HG02678 (cell line): ENCODE results near the gene TELO2.
A peak's percentile ranks its signal among the peaks of the same experiment; 100 is the strongest.

Experiments used
- ATAC-seq: cut with Tn5 transposase; IDR thresholded peaks from one replicate; pipeline ENCODE4 v1.9.1; 2021; ENCODE audit warnings: mild to moderate bottlenecking, moderate library complexity; ENCODE audit not compliant: unreplicated experiment

TELO2 gene

DNA sequence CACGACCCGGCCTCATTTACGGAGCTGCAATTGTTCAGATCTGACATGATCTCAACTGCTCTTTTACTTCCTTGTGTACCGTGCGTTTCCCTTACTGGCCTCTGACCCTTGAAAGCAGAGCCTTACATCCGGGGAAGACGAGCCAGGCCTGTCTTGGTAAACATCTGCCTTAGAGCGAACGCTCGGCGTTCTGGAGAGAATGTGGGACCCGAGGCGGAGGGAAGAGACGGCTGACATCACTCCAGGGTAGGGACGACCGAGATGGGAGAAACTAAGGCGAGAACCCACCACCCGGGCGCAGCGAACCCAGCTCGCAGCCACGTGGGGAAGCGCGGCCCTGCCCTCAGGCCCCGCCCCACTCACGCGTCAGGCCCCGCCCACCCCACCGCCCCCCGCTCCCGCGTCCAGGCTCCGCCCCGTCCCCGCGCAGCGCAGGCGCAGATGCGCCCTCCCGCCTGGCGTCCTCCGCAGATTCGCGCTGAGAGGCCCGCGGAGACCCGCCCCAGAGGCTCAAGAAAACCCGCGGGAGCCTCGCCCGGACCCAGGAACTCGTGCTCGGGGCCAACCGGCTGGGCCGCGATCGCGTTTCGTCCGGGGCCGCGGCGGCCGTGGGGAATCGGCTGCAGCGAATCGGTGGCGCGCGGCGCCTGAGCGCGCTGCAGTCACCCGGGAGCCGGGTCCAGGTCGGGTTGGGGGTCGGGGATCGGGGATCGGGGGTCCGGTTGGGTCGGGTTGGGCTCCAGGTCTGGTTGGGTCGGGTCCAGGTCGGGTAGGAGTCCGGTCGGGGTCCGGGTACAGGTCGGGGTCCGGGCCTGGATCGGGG is at the start of gene TELO2:
TSS of gene TELO2 (plus strand) at position 438 of the 823 bp plus-strand sequence. CDS start 922 bp downstream, outside the sequence.
- ATAC-seq = peak; percentile 76

DNA sequence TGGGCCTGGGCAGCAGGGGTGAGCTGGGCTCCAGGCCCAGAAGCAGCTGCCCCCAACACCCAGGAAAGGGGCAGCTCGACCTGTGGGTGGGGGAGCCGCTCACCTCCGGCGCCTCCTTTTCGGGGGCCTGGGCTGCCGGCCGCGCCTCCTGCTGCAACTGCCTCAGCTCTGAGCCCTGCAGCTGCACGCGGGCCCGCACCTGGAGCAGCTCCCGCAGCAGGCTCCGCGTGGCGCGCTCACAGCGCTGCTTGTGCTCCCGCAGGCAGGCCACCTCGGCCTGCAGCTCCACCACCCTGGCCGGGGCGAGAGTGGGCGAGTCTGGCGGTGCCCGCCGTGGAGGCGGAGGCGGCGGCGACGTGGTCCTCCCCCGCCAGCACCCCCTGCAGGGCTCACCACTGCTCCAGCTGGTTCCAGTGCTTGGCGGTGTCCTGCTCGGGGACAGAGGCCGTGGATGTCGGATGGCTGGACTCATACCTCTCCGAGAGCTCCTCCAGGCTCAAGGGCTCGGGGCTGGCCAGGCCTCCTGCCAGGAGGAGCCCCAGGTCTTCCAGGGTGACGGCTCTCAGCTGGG is 49.7 kb upstream of the TELO2 start:
- no peak for ATAC-seq

DNA sequence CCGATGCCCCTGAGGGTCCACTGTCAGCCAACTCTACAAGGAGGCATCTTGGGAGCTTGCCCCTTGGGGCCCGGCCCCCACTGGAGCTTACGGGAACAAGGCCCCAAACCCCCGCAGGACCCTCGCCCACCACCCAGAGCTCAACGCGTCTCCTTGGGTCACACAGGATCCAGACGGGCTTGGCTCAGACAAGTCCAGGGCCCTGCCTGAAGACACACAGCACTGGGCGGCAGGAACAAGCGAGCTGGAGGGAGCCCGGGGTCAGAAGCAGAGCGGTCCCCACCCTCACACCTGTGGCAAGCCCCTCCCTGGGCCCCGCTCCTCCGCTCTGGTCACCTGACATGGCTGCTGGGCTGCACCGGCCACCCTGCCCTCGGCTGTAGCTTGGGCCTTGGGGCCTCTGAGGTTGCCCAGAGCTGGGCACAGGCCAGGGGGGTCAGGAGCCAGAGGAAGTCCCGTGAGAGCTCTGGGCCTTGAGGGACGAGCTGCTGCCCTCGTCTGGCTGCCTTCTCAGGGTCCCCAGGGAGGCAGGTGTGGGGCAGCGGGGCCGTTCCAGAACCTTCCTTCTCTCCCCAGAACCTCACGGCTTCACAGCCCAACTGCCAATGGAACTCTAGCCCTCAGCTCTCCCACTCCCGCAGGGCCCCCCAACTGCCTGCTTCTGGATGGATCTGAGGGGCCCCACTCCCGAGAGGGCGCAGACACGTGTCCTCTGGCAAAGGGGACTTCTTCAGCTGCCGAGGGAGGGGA is 49.0 kb upstream of the TELO2 start, which contains the start of gene CCDC154:
TSS of gene CCDC154 (minus strand) at position 577 of the 750 bp plus-strand sequence. CDS start at position 343, 234 bp downstream.
- ATAC-seq = no peak

DNA sequence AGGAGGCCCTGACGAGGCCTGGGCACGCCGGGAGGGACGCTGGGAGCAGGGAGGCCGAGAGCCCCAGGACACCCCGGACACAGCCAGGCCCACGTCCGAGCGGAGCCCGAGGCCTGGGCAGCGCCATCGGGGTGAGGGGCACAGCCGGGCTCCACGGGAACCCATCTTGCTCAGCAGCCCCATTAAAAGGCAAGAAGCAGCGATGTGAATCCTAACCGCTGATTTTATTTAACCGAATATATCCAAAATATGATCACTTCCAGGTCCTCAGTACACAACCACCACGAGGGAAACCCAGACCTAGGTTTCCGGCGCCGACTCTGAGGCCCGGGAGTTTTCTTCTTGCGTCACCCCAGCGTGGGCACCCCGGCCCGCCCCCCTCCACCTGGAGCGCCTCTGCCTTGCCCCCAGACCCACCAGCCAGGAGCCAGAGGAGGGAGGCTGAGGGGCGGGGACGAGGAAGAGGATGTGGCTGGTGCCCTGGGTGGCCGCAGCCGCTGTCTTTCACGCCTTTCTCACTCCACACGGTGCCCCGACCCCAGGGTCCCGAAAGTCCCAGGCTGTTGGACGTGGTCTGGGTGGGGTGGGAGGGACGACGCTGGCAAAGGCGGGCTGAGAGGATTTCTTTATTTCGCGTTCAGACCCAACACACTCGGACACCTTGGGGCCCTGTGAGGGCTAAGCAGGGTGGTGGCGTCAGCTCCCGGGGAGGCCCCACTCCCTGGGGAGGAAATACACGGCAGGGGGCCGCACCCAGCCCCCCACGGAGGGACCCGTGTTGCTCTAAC is 48.2 kb upstream of the TELO2 start:
- no peak for ATAC-seq

DNA sequence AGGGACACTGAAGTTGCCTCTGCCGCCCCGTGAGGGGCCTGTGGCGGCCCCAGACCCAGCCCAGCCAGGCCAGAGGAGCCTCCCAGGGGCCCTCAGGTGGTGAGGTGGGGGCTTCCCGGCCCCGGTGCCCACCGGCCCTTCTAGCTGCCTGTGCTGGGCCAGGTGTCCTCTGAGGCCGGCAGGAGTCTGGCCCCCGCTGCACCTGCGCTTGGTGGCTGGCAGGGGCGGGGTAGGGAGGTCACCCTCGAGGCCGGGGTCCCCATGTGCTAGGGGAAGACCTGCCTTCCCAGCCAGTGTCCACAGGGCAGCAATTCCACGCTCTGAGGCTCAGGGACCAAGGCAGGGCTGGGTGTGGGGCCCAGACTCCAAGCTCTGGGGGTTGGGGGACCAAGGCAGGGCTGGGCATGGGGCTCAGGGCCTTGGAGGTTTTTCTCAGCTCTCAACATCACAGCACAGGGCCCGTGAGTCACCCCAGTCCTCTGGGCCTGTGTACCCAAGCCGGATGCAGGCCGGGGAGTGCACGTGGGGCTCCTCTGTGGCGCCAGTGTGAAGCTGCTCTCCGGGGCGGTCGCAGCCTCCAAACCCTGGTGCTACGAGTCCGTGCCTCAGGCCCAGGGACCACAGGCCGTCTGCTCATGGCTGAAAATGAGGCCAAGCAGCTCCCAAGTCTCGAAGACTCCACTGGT is 47.5 kb upstream of the TELO2 start:
- no peak for ATAC-seq

DNA sequence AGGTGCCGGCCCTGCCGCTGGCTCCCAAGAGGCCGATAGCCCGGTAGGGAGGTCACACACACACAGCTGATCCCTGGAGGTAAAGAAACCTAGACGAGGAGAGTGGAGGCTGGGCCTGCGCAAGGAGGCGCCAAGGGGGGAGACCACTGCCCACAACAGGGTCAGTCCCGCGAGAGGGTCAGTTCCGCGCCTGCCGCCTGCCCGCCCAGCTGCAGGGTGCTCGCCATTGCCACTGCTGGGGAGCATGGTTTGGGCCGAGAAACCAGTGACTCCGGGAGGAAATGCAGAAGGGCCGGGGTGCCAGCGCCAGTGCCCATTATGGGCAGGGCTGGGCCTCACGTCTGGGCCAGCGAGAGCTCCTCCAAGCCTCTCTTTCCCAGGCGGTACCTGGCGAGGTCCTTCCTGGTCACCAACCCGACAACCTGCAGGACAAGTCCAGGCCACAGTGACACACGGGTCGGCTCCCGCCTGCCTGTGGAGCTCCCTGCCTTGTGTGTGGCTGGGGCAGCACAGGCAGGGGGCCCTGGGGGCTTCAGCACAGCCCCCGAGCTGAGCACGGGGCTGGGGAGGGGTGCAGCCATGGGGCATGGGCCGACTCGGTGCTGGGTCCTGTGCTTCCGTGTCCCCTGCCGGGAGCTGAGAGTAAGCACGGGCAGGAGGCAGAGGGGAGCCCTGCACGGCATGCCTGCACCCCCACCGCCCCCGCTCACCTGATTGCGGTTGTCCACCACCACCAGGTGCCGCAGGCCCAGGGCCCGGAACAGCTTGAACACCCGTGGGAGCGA is 46.7 kb upstream of the TELO2 start:
- ATAC-seq = no peak

DNA sequence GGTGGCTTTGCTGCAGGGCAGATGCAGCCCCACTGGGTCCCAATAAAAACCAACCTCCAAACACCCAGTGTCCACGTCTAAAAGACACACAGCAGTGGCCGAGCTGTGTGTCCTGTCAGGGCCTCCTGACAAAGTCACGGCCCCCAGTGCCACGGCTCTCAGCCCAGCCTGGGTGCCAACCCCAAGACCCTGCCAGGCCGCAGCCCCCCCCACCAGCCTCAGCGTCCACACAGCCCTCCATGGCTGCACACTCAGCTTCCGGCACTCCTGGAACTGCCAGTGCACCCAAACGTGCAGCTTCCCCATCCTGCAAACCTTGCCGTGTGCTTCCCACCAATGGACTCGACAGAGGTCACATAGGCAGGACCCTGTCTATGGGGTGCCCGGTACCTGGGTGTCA is 45.2 kb upstream of the TELO2 start:
- ATAC-seq = no peak

DNA sequence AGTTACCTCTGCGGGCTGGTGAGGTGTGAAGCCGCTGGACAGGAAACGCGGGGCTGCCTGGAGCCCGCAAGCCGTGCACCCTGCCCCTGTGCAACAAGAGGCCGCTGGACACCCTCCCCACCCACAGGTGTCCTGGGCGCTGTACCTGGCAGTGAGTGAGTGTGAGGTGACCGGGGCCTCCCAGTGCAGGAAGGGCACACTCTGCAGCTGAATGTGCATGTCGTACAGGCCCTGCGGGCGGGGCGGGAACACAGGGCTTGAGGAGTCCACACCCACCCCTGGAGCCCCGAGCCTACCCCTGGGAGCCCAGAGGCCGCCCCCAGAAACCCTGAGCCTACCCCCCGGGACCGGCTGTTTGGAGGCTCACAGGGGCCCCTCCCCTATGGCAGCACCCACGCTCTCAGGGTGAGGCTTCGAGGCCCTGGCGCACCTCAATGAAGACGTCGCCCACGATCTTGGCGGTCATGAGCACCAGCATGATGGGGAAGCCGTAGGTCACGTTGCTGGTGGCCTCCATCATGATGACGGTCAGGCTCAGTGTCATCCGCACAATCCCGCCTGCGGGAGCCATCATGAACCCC is 44.5 kb upstream of the TELO2 start:
- no peak for ATAC-seq

DNA sequence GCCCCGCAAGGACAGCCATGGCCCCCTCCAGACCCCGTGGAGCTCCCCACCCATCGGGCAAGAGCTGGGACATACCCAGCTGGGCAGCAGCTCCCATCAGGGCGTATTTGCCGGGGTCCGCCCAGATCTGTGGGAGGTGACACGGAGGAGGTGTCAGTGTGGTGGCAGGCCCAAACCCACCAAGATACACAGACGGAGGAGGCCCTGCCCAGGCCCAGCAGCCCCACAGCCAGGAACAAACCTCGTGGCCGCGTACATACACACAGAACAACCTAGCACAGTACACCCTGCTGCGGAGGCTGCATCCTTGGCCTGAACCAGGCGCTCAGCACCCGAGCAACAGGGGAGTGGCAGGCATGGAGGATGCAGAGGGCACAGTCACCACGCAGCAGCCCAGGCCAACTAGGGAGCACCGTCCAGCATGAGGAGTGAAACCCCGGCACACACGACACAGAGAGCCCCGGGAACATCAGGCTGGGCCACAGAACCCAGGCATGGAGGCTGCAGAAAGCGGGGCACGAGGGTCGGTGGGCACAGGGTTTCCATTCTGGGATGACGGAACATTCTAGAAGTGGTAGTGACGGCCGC is 43.9 kb upstream of the TELO2 start:
- no peak for ATAC-seq

DNA sequence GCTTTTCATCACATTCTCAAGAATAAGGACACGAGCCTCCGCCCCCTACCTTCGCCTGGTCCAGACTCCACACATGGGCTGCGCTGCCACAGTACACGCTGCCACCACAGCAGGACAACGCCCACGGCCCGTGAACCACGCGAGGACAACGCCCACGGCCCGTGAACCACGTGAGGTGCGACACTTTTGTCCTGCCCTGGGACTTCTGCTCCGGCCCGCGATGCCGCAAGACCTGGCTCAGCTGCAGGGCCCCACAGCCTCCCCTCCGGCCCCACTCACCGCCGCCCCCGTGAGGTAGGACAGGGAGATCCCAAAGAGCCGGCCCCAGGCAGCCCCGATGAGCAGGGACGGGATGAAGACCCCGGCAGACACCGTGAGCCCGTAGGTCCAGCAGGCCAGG is 42.9 kb upstream of the TELO2 start:
- no peak for ATAC-seq

DNA sequence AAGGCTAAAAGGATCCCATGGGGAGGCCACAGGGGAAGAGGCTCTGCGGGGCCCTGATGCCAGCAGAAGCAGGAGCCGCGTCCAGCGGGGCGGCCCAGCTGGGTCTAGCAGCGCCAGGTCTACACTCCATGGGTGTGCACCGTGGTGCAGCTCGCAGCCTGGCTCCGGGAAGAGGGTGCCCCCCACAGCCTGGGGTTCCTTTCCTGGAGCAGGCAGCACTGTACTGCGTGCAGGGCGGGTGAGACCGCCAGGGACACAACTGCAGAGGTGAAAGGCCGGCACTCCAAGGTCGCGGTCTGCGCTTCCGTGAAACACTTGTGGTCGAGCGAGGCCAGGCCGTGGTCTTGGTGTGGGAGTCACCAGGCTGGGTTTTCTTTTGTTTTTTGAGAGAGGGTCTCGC is 42.3 kb upstream of the TELO2 start:
- no peak for ATAC-seq

DNA sequence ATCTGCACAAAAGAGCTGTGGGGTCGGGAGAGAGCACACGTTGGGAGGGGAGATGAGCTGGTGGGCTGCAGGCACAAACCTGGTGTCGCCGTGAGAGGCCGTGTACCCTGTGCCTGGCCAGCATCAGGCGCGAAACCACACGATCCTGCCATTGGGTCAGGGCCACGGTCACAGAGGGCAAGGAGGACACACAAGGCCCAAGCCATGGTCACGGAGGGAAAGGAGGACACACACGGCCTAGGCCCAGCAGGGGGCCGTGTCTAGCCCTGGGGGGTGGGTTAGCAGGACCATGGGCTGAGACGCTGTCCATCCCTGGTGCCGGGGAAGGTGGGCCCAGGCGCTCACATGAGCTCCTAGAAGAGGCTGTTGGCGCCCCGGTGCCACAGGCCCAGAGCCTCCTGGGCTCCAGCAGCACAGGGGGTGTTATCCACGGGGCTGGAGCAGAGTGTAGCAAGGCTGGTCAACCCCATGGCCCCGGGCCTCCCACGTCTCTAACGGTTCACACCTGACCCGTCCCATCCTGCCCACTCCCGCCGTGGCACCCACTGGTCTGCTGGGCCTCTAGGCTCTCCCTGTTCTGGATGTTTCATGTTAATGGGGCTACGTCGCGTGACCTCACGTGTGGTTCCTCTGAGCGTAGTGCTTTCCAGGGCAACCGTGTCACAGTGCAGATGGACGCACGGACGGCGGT is 41.3 kb upstream of the TELO2 start:
- ATAC-seq = no peak

DNA sequence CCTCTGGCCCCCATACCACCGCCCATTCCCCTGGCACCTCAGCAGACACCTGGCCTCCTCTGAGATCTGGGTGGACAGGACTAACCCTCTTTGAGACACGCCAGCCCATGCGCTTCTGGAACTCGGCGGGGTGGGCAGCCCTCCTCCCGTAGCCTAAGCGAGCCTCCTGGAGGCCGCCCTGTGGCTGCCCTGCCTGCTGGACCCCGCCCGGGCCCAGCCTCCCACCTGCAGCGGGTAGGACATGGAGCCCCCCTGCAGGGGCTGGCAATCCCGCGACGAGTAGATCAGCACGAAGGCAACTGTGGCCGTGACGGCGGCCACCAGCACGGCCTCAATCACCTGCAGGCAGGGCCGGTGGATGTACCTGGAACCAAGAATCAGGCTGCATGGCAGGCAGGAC is 40.6 kb upstream of the TELO2 start:
- ATAC-seq = no peak

DNA sequence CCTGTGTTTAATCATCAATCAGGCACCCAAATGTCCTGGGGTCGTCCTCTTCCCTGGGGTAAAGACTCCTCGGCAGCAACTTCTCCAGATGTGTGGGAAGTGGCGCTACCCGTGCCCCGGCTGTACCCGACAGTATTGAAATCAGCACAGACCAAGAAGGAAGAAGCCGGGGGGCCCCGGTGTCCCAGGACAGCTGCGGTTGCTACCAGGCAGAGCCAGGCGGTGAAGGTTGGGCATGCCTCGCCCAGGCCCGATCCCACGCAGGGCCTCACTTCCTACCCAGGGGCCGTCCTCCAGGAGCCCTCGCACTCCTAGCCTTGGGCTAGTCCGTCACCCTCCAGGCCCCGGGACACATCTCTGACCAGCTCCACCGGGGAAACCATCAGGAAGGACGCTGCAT is 39.8 kb upstream of the TELO2 start:
- ATAC-seq = no peak

DNA sequence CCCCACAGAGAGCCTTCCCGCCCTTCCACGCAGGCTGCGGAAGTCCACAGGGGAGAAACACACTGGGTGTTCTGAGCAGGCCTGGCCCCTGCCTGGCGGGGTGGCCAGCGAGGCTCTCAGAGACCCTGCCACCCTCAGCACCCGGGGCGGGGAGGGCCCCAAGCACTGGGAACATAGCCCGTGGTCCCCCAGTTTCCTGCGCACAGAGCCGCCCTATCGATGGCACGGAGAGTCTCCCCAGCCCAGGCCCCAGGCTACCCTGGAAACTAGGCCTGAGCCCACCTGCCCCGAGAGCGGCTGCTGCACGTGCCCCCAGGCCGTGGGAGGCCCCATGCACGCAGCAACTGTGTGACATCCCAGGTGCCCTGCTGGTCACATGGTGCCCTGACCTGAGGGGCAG is 38.6 kb upstream of the TELO2 start:
- ATAC-seq = no peak

DNA sequence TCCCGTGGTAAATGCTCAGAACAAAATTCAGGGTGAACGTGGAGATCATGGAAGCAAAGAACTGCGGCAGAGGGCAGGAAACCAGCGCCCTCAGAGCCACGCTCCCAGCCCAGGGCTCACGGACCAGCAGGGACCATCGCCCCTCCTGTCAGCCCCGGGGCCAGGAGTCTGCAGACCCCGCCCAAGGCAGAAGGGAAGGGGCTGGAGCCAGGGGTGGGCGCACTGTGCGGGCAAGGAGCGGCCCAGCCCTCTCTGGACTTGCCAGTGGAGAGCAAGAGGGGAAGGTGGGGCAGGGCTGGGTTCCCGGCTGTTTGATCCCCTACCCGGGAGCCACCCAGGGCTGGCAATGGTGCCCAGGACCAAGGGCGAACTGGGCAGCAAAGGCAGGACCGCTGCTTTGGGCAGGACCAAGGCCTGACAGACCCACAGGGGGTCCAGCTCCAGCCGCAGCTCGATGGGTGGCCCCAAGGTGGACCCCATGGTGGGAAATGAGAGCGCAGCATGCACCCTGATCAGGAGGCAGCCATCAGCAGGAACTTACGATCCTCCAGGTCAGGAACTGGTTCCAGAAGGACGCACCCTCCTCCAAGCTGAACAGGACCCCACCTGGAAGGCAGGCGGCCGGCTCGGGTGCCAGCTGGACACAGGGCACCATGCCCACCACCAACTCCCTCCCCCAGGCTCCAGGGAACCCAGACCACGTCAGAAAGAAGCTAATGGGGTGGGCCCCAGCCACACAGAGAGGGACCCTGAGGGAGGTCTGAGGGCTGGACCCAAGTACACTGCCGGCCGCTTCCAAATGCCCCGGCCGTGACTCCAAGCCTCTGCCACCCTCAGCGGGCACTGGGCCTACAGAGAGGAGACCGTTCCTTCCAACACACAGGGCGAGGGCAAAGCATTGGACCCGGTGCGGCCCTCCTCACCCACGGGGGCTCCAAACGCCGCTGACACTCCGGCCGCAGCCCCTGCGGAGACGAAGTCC is 37.7 kb upstream of the TELO2 start:
- no peak for ATAC-seq

DNA sequence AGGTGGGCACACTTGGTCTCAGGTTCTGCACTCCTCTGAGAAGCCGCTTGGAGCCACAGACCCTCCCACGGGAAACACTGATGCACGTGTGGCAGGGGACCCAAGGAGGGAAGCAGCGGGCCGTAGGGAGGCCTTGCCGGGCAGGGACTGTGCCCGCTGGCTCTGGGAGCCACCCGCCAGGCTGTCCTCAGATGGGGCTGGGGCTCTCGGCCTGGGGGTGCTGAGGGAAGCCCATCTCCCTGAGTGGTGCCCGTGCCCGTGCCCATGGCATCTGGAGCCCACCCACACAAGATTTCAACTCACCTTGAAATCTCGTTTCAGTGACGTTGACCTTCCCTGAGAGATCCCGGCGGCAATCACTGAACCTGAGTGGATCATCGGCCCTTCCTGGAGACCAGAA is 36.2 kb upstream of the TELO2 start:
- ATAC-seq = no peak
